HG02763 (cell line): Measurements from ENCODE around the gene SKP1.

Experiments
- ATAC-seq: cut with Tn5 transposase; IDR thresholded peaks from one replicate; pipeline ENCODE4 v1.9.1; 2021; ENCODE audit warnings: mild to moderate bottlenecking, moderate library complexity; ENCODE audit not compliant: unreplicated experiment

The SKP1 gene

DNA sequence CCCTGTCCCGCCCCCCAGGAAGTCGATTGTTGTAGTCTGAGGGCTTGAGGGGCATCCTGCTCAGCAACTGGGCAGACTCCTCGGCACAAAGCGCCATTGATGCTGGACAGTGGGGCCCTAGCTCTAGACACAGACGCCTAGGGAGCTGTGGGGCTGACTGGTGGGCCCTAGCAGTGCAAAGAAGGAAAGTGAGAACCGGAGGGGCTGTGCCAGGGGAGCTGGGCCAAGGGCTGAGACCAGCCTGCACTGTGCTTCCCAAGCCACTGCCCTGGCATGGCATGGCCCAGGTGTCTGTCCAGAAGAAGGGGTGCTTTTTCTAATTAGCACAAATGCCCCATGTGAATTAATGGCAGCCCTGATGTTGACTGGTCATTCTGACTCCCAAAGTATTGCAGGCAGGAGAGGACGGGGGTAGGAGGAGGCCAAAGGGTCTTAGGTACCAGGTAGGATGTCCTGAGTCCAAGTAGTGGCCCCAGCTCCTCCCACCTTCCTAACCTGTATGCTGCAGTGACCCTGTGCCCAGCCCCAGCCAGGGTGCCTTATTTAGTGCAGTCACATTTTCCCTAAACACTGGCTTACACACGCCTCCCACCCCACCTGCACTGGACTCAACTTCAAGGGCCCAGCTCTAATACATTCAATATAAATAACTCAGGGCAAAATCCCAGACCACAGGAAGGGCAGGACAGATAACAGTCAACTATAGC is 46.4 kb downstream of the SKP1 start:
- ATAC-seq: no peak

DNA sequence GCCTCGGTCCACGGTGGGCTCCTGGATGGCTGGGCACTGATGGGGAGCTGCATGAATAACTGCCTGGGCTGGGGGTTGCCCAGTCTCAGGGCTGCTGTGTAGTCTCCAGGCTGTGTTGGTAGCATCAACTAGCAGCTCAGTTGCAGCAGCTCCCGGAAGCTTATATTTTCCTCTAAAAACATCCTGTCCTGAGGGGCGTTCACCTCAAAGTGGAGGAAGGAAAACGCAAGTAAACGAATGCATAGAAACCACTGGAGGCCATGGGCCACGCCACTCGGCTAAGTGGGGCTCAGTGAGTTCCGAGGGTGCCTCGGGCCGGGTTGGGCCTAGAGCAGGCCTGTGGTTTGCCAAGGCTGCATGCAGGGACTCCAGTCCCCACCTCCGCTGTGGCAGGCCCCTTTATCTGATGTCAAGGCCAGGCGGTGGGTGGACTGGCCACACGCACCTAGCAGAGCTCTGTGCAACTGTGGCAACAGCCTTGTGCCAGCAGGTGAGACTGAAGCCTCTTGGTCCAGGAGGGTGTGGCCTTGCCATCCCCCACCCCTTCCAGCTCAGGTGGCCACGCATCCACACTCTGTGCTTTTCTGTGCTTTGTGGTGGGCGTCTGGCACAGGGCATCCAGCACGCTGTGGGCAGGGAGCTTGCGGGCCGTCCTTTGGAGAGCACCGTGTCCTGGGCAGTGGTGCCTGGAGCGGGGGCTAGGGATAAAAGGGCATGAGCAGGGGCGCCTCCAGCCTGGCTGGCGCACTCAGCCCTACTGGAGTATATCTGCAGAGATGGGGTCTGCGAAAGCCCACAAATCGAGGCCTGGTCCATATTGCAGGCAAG is 47.1 kb downstream of the SKP1 start:
- no peak for ATAC-seq

DNA sequence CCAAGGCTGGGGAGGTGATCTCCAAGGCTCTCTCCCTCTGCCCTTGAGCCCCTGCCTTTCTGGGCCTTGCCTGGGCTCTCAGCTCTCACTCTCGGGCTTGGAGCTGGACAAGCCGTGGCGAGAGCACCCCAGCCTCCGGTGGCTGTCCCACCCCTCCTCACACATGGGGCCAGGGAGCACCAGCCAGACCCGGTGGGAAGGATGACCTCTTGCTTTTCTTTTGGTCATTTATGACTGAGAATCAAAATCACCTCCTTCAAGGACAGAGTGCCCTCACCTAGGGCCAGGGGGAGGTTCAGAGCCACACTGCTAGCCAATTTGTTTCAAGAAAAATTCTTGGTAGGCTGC is 48.1 kb downstream of the SKP1 start:
- ATAC-seq: no peak

- no peak for ATAC-seq
Measured at GRCh38 chr5:134127988-134128647, 48.6 kb downstream of the SKP1 start.

DNA sequence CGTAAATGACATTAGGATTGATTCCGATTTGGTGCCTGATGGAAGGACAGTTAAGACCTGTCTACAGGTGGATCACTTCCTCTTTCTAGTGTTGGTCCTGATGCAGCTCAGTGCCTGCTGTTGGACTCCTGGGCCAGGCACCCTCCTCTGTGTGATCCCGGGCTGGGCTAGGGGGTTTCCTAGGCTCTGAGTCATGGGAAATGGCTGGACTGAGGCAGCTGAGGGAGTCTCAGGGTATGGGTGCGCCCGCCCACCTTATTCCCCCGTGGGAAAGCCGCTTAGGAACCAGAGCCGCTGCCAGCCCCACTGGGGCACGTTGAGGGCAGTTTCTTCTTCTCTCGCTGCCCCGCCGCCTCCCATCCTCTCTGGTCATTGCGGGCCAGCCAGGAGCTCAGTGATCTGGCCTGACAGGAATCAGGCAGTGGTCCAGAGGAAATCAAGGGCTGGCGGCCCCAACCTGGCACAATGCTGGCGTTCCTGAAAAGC is 49.3 kb downstream of the SKP1 start:
- peak; percentile 57 for ATAC-seq

- no peak for ATAC-seq
Measured at GRCh38 chr5:134125039-134126015, 51.4 kb downstream of the SKP1 start.

DNA sequence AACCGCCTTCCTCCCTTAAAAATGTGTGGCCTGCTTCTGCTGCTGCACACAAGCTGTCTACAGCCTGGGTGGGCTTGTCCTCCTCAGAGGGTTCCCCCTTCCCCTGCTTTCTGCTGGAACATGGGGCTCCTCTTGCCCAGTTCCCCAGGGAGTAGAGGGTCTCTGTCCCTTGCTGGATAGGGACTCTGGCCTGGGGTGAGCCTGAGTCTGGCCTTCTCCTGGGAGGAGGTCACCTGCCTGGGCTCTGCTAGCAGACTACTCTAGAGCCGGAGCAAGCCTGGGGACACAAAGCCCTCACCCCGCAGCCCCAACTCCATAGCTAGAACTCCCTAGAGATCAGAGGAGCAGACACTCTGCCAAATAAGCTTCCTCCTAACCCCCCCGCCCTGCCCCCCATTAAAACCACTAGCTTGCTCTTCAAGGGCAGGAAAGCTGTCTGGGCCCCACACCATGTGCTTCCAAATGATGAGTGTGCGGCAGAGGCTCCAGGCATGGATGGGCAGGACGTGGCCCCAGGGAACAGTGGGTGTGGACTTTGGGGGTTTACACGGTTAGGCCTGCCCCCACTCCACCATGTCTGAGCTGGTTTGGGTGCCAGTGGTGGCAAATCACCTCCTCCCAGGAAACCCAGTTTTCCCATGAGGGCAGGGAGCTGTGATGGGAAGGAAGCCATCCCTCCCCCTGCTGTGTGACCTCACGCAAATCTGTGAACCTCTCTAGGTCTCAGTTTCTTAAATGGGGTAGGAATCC is 52.3 kb downstream of the SKP1 start:
- no peak for ATAC-seq

- no peak for ATAC-seq
Measured at GRCh38 chr5:134123360-134123759, 53.4 kb downstream of the SKP1 start.

DNA sequence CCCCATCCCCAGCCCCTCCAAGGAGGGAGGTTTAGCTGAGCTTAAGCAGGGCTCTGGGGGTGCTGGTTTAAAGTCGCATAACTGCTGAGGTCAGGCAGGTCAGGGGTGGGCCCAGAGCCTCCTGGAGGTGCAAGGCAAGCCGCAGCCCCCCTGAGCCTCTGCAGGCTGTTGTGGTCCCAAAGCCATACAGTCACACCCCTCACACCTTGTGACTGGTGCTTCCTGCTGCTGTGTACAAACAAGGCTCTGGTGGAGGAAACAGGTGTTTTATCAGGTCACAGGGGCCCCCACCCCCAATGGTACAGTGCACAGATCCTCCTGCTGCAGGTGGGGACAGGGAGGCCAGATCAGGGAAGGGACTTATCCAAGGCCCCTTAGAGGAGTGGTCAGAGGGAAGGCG is 54.2 kb downstream of the SKP1 start:
- ATAC-seq: no peak

GRCh38 chr5:134120386-134121138 is 56.2 kb downstream of the SKP1 start:
- no peak for ATAC-seq

GRCh38 chr5:134119720-134120119 is 57.0 kb downstream of the SKP1 start:
- no peak for ATAC-seq

- no peak for ATAC-seq
Measured at GRCh38 chr5:134118212-134118835, 58.4 kb downstream of the SKP1 start.

DNA sequence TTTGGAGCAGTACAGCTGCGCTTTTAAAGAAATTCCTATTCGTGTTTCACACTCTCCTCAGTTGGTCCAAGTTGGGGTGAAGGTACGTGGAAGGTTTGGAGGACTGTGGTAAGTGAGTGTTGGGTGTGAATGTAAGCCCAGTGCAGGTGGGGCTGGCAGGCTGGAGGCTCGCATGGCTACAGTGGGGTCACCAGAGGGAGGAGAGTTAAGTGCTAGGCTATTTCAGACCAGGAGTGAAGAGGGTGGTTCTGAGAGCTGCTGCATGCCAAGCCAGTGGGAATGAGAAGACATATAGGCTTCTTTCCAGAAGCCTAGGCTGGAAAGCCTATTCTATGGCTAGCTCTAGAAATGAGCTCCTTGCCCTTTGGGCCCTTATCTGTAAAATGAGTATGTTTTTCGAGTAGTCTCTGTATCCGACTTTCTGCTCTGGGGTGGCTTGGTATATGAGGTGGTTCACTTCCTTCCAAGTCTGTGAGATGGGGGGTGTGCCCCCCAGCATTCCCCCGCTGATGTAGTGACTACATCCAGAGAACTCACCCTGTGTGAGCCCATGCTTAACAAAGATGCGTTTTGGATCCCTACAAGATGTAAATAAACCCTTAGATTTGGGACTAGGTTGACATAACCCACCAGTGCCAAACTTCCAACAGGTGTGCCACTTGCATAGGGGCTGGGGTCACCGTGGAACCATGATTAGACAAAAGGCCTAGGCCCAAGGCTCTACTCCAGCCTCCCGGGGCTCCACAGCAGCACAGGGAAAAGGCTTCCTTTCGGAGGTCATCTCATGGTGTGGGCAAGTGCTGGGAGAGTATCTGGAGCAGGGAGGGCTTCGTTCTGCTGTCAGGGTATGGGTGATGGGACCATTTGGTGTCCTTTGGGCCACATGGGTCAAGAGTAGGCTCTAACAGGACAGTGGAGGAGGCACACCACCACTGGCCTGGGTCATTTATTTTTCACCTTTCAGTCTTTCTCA is 59.7 kb downstream of the SKP1 start:
- ATAC-seq: no peak

GRCh38 chr5:134116286-134116685 is 60.5 kb downstream of the SKP1 start:
- no peak for ATAC-seq

- ATAC-seq: no peak
Measured at GRCh38 chr5:134115806-134116175, 61.0 kb downstream of the SKP1 start.

DNA sequence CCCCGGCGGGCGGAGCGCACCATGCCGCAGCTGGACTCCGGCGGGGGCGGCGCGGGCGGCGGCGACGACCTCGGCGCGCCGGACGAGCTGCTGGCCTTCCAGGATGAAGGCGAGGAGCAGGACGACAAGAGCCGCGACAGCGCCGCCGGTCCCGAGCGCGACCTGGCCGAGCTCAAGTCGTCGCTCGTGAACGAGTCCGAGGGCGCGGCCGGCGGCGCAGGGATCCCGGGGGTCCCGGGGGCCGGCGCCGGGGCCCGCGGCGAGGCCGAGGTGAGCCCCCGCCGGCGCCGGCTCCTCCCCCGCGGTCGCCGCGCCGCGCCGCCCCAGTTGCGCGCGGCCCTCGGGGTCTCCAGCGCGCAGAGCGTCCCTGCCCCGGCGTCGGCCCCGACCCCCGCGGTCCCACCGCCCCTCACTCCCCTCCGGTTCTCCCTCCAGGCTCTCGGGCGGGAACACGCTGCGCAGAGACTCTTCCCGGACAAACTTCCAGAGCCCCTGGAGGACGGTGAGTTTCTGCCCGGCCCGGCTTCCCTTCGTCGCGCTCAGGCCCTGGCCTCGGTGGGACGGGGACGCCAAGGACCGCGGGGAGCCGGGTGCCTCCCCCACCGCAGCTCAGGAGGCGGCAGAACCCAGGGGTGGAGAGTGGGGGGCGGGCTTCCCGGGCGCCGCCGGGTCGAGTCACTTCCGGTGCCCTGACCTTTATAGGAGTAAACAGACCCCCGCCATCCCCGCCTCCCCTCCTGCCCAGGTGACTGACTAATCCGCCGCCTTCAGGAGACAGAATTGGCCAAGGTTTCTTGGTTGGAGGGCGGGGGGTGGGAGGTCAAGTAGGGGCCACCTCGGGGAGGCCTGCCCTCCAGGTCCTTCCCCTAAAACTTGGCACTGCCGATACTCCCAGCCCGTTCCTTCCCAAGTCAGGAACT is 61.6 kb downstream of the SKP1 start:
- no peak for ATAC-seq
